ENCODE results near the gene UBE2F. TPM values are rescaled to one million over a fixed set of nuclear protein-coding genes. Genes with fewer than 3 reads are reported as not detected.

Gene UBE2F
- total and polyA plus RNA-seq, 9 of the 15 experiments (the other 6 are each of a cell fraction or from before 2014, with no cell fraction given) = 18.1 to 88.1 (median 53.0) TPM

DNA sequence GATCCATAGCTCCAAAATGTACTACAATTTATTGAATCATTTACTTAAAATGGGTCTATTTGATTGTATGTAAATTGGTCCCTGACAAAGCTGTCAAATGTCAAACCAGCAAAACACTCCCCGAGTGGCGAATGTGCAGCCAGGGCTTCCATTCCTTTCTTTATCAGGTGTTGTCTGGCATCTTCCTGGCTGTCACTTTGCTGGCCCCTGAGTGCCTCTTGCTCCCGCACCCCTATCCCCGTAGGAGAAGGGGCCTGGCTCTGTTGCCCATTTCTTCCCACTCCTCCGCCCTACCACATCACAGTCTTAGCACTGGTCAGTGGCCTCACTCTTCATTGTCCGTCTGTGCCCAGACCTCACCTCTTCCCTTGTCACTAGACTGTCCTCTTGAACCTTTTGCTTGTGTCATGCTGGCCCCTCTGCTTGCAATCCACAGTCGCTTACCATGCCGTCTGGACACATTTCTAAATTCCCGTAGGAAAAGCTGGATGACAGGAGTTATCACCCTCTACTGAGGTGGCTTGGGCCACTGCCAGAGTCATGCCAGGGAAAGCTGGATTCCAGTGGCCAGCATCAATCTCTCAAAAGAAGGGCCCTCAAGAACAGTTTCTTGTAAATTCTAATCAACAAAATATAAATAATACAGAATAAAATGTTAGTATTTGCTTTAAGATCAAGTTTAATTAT lies 15.4 kb downstream of the UBE2F start:
- in situ Hi-C loops (cut with MboI) = no loop called here

More for the DNA sequence above, 15.4 kb downstream of the UBE2F start:
- BruUV-seq (replicated peaks) = no TSS peak
- Histone ChIP-seq H3K27ac (ENCODE audit: extremely low read depth, low read depth, low read length) (no peak overlapping the region), H3K9me3 (replicated peaks; ENCODE audit: control insufficient read depth, insufficient read depth, low read depth, low read length) (no peaks in the 10 kb centered on the region), H3K4me1 (replicated peaks in 1 of 2; ENCODE audit: control insufficient read depth in 2 of 2, insufficient read depth in 2 of 2, low read length in 2 of 2) (peaks cover 16 to 18% of the 10 kb centered on the region in 2 experiments; a peak in 4 of 5 replicates), H3K4me2 (ENCODE audit: insufficient read depth, low read length) (no peak overlapping the region), H2AFZ (ENCODE audit: low read depth, low read length) (no peak overlapping the region), H3K79me2 (ENCODE audit: control insufficient read depth, insufficient read depth, low read length) (peaks cover 95% of the 10 kb centered on the region), H3K9me1 (ENCODE audit: control insufficient read depth, insufficient read depth, low read length) (peaks cover 2% of the 10 kb centered on the region), H3K27me3 (ENCODE audit: control insufficient read depth in 2 of 2, insufficient read depth in 2 of 2, low read length in 2 of 2) (no peaks in the 10 kb centered on the region), H3K4me3 (no peak overlapping the region), H3K9ac (ENCODE audit: insufficient read depth in 1 of 2, low read depth in 2 of 2, low read length in 2 of 2) (no peak overlapping the region), H3K36me3 (ENCODE audit: control insufficient read depth, insufficient read depth, low read length) (peaks cover 30% of the 10 kb centered on the region; the same call in 2 of the 3 replicates), H4K20me1 (replicated peaks; ENCODE audit: control insufficient read depth, insufficient read depth, low read length) (peaks cover 28% of the 10 kb centered on the region)
- TF ChIP-seq, protein P1, sequence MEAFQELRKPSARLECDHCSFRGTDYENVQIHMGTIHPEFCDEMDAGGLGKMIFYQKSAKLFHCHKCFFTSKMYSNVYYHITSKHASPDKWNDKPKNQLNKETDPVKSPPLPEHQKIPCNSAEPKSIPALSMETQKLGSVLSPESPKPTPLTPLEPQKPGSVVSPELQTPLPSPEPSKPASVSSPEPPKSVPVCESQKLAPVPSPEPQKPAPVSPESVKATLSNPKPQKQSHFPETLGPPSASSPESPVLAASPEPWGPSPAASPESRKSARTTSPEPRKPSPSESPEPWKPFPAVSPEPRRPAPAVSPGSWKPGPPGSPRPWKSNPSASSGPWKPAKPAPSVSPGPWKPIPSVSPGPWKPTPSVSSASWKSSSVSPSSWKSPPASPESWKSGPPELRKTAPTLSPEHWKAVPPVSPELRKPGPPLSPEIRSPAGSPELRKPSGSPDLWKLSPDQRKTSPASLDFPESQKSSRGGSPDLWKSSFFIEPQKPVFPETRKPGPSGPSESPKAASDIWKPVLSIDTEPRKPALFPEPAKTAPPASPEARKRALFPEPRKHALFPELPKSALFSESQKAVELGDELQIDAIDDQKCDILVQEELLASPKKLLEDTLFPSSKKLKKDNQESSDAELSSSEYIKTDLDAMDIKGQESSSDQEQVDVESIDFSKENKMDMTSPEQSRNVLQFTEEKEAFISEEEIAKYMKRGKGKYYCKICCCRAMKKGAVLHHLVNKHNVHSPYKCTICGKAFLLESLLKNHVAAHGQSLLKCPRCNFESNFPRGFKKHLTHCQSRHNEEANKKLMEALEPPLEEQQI (IDR thresholded peaks at IDR 0.05) = no peak
- TF ChIP-seq, protein P2, sequence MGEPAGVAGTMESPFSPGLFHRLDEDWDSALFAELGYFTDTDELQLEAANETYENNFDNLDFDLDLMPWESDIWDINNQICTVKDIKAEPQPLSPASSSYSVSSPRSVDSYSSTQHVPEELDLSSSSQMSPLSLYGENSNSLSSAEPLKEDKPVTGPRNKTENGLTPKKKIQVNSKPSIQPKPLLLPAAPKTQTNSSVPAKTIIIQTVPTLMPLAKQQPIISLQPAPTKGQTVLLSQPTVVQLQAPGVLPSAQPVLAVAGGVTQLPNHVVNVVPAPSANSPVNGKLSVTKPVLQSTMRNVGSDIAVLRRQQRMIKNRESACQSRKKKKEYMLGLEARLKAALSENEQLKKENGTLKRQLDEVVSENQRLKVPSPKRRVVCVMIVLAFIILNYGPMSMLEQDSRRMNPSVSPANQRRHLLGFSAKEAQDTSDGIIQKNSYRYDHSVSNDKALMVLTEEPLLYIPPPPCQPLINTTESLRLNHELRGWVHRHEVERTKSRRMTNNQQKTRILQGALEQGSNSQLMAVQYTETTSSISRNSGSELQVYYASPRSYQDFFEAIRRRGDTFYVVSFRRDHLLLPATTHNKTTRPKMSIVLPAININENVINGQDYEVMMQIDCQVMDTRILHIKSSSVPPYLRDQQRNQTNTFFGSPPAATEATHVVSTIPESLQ (CRISPR knock-in tag; IDR thresholded peaks at IDR 0.05) = no peak
- TF ChIP-seq ZNF589 (CRISPR knock-in tag; IDR thresholded peaks at IDR 0.05; ENCODE audit: low read depth) (no peak), GATAD2A (IDR thresholded peaks at IDR 0.05) (no peak), ZNF124 (CRISPR knock-in tag; IDR thresholded peaks at IDR 0.05) (no peak), MTF1 (CRISPR knock-in tag; IDR thresholded peaks at IDR 0.05; ENCODE audit: borderline replicate concordance) (no peak), PPARD (CRISPR knock-in tag; IDR thresholded peaks at IDR 0.05) (no peak), ZBTB8A (IDR thresholded peaks at IDR 0.05; ENCODE audit: partially characterized antibody) (no peak), MCM5 (IDR thresholded peaks at IDR 0.05; ENCODE audit: low read depth) (no peak), SMAD3 (CRISPR knock-in tag; conservative IDR thresholded peaks at IDR 0.05) (no peak), MED1 (CRISPR knock-in tag; IDR thresholded peaks at IDR 0.05; ENCODE audit: borderline replicate concordance) (no peak), KAT7 (CRISPR knock-in tag; IDR thresholded peaks at IDR 0.05; ENCODE audit: borderline replicate concordance) (no peak)
- TF ChIP-seq, protein P3, sequence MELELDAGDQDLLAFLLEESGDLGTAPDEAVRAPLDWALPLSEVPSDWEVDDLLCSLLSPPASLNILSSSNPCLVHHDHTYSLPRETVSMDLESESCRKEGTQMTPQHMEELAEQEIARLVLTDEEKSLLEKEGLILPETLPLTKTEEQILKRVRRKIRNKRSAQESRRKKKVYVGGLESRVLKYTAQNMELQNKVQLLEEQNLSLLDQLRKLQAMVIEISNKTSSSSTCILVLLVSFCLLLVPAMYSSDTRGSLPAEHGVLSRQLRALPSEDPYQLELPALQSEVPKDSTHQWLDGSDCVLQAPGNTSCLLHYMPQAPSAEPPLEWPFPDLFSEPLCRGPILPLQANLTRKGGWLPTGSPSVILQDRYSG (tag; conservative IDR thresholded peaks at IDR 0.05; ENCODE audit: low read depth) = no peak
- POLR2A ChIA-PET = no interaction called here
- intact Hi-C loops (cut with micrococcal nuclease) = no loop called here
- CTCF ChIA-PET (ENCODE audit: low intra/inter-chr PET ratio) = no interaction called here
- no peak for ATAC-seq
- no peak for DNase-seq (ENCODE audit: extremely low read depth in 1 of 4, low spot score in 3 of 4)
- 93% methylated on average over 7 of the region's 9 CpGs for WGBS (ENCODE audit: insufficient coverage, low coverage, missing lambda C conversion rate)
- no peak for FAIRE-seq

All from K562 (cell line).